Adipocyte (in vitro differentiated cells): ENCODE data around the gene HIF1A.

Experiments
- DNase-seq: peaks from one replicate; pipeline ENCODE4 v3.0.0-alpha.2; 2015; ENCODE audit warnings: low read depth
- H3K27me3 ChIP-seq: replicated peaks from 2 replicates; pipeline ENCODE4 v1.7.0; 2013; ENCODE audit warnings: mild to moderate bottlenecking, low read length, moderate library complexity; ENCODE audit not compliant: control insufficient read depth, insufficient read depth
- H3K36me3 ChIP-seq: 2 replicates; pipeline ENCODE4 v1.7.0; 2013; ENCODE audit warnings: low read length, mild to moderate bottlenecking, moderate library complexity; ENCODE audit not compliant: control insufficient read depth, insufficient read depth, severe bottlenecking
- H3K4me1 ChIP-seq: 2 replicates; pipeline ENCODE4 v1.7.0; 2013; ENCODE audit warnings: mild to moderate bottlenecking, low read length, moderate library complexity; ENCODE audit not compliant: control insufficient read depth, insufficient read depth
- H3K4me3 ChIP-seq: 2 replicates; pipeline ENCODE4 v1.7.0; 2013; ENCODE audit warnings: mild to moderate bottlenecking, low read length, moderate library complexity
- H3K9ac ChIP-seq: 2 replicates; pipeline ENCODE4 v1.7.0; 2013; ENCODE audit warnings: mild to moderate bottlenecking, low read length, moderate library complexity
- H3K9me3 ChIP-seq: 2 replicates; pipeline ENCODE4 v1.7.0; 2013; ENCODE audit warnings: mild to moderate bottlenecking, low read length, moderate library complexity; ENCODE audit not compliant: control insufficient read depth

Gene HIF1A

GRCh38 chr14:61764342-61765122 is 69.2 kb downstream of the HIF1A start:
- Histone ChIP-seq H3K4me1 (peaks cover 37% of the 10 kb centered on the region), H3K9me3 (no peaks in the 10 kb centered on the region), H3K36me3 (peaks cover 11% of the 10 kb centered on the region), H3K27me3 (no peaks in the 10 kb centered on the region), H3K9ac (peak overlapping the region; percentile 93), H3K4me3 (peak overlapping the region; percentile 95)
- DNase-seq = no peak

- no peaks in the 10 kb centered on the region for H3K9me3 ChIP-seq
- no peaks in the 10 kb centered on the region for H3K27me3 ChIP-seq
- peaks cover 37% of the 10 kb centered on the region for H3K4me1 ChIP-seq
- peaks cover 20% of the 10 kb centered on the region for H3K36me3 ChIP-seq
- peak overlapping the region; percentile 95 for H3K4me3 ChIP-seq
- no peak overlapping the region for H3K9ac ChIP-seq
- no peak for DNase-seq
Observed at GRCh38 chr14:61765225-61765943, 70.1 kb downstream of the HIF1A start.

DNA sequence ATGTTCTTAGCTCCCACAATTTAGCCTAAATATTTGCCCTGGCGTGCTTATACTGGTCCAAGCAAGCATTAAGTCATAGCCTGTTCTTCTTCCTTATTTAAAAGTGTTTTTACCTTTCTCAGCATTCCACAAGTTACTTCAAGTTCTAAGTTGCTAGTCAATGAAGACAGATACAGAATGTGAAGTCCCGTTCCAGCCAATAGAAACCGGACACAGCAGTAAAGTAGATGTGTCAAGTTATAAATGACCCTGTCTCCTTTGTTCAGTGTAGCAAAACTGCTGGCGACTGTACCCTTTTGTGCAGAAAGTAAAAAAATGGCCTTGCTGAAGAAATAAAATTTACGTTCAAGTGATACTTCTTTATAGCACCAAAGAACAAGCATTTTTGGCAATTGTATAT is 70.8 kb downstream of the HIF1A start:
- no peak for DNase-seq
- peaks cover 37% of the 10 kb centered on the region for H3K4me1 ChIP-seq
- peak overlapping the region; percentile 95 for H3K4me3 ChIP-seq
- no peaks in the 10 kb centered on the region for H3K9me3 ChIP-seq
- no peaks in the 10 kb centered on the region for H3K27me3 ChIP-seq
- H3K36me3 ChIP-seq = peaks cover 28% of the 10 kb centered on the region
- no peak overlapping the region for H3K9ac ChIP-seq

GRCh38 chr14:61768240-61768639 is 72.9 kb downstream of the HIF1A start:
- Histone ChIP-seq H3K4me3 (no peak overlapping the region), H3K9me3 (no peaks in the 10 kb centered on the region), H3K9ac (no peak overlapping the region), H3K4me1 (peaks cover 29% of the 10 kb centered on the region), H3K27me3 (no peaks in the 10 kb centered on the region), H3K36me3 (peaks cover 48% of the 10 kb centered on the region)
- DNase-seq = no peak

DNA sequence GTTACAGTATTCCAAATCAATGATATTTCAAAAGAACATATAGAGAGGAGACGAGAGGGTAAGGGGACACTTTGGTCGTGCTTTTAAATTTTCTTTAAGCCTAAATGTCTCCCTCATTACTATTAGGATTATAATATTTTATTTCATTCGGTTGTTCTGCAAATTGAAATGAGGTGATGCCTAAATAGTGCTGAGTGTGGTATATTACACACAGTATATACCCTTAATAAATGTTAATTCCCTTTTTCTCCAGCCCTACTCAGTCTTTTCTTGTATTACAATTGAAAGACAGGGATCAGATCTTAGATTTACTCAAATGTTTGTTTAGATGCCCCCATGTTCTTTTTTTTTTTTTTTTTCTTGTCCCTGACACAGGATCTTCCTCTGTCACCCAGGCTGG is 74.6 kb downstream of the HIF1A start:
- DNase-seq = no peak
- Histone ChIP-seq H3K9me3 (no peaks in the 10 kb centered on the region), H3K36me3 (peaks cover 61% of the 10 kb centered on the region)

GRCh38 chr14:61774861-61775260 is 79.5 kb downstream of the HIF1A start:
- DNase-seq = no peak
- H3K4me3 ChIP-seq = no peak overlapping the region
- no peaks in the 10 kb centered on the region for H3K27me3 ChIP-seq
- no peak overlapping the region for H3K9ac ChIP-seq
- H3K9me3 ChIP-seq = no peaks in the 10 kb centered on the region
- H3K4me1 ChIP-seq = no peaks in the 10 kb centered on the region
- H3K36me3 ChIP-seq = peaks cover 83% of the 10 kb centered on the region

More for the DNA sequence above, 74.6 kb downstream of the HIF1A start:
- H3K4me3 ChIP-seq = no peak overlapping the region
- no peak overlapping the region for H3K9ac ChIP-seq
- no peaks in the 10 kb centered on the region for H3K27me3 ChIP-seq
- peaks cover 14% of the 10 kb centered on the region for H3K4me1 ChIP-seq

GRCh38 chr14:61780125-61780524 is 84.8 kb downstream of the HIF1A start:
- Histone ChIP-seq H3K36me3 (peaks cover 81% of the 10 kb centered on the region), H3K9me3 (no peaks in the 10 kb centered on the region), H3K4me1 (no peaks in the 10 kb centered on the region), H3K27me3 (no peaks in the 10 kb centered on the region), H3K9ac (no peak overlapping the region), H3K4me3 (no peak overlapping the region)
- no peak for DNase-seq

DNA sequence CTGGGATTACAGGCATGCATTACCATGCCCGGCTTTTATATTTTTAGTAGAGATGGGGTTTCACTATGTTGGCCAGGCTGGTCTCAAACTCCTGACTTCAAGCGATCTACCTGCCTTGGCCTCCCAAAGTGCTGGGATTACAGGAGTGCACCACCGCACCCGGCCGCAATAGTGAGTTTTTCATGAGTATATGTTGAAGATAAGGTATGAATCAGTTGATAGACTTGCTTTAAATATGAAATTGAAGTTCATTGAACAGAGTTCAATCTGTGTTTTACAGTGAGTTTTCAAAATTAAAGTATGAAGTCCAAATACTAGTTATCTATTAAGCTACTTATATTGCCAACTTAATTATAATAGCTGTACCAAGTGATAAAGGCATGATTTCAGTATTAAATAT is 102.0 kb downstream of the HIF1A start:
- peaks cover 43% of the 10 kb centered on the region for H3K36me3 ChIP-seq
- no peak overlapping the region for H3K9ac ChIP-seq
- no peaks in the 10 kb centered on the region for H3K9me3 ChIP-seq
- no peaks in the 10 kb centered on the region for H3K27me3 ChIP-seq
- H3K4me3 ChIP-seq = no peak overlapping the region
- no peak for DNase-seq
- no peaks in the 10 kb centered on the region for H3K4me1 ChIP-seq
